Esophagus muscularis mucosa (tissue), 3 donors: ENCODE data around the gene HSPB3.
"Not testable (repeated sequence)": the region's sequence is repeated elsewhere in the genome, so short reads cannot be mapped to it uniquely, and the experiment has no call there.

Experiments used
- CTCF ChIP-seq, 3 experiments: fragments of 200-600 bp in 2 of 3; fragments of 450-650 bp in 1 of 3; sonication (generic) in 2 of 3; IDR thresholded peaks; one replicate each; pipeline ENCODE4 v1.5.1; 2017 to 2019; ENCODE audit warnings: antibody characterized with exemption in 3 of 3, mild to moderate bottlenecking in 2 of 3, moderate library complexity in 1 of 3
- POLR2A ChIP-seq: fragments of 450-650 bp; IDR thresholded peaks from one replicate; pipeline ENCODE4 v1.6.1; 2017; ENCODE audit warnings: antibody characterized with exemption, moderate library complexity, mild to moderate bottlenecking, low read depth
- POLR2AphosphoS5 ChIP-seq, 2 donors: sonication (generic); formaldehyde crosslinking; IDR thresholded peaks; one replicate each; pipeline ENCODE4 v1.6.1; 2017; ENCODE audit warnings: antibody characterized with exemption in 2 of 2

GRCh38 chr5:54420511-54420910 lies 35.0 kb upstream of the HSPB3 start:
- not testable (repeated sequence) for TF ChIP-seq CTCF (IDR thresholded peaks at IDR 0.05); POLR2A; POLR2AphosphoS5 (IDR thresholded peaks at IDR 0.05)
